Ishikawa (cell line): Measurements from ENCODE around the gene NRXN3.

Experiments
- CEBPB ChIP-seq: IDR thresholded peaks from 2 replicates; pipeline ENCODE4 v1.6.1; 2012
- EGR1 ChIP-seq: IDR thresholded peaks from 2 replicates; pipeline ENCODE4 v1.6.1; 2012
- MAX ChIP-seq: IDR thresholded peaks from 2 replicates; pipeline ENCODE4 v1.6.1; 2012
- RAD21 ChIP-seq: IDR thresholded peaks from 2 replicates; pipeline ENCODE4 v1.6.1; 2012; ENCODE audit warnings: low read depth
- REST ChIP-seq: IDR thresholded peaks from 2 replicates; pipeline ENCODE4 v1.6.1; 2012; ENCODE audit warnings: low read depth, mild to moderate bottlenecking
- USF1 ChIP-seq: IDR thresholded peaks from 2 replicates; pipeline ENCODE4 v1.6.1; 2012

DNA sequence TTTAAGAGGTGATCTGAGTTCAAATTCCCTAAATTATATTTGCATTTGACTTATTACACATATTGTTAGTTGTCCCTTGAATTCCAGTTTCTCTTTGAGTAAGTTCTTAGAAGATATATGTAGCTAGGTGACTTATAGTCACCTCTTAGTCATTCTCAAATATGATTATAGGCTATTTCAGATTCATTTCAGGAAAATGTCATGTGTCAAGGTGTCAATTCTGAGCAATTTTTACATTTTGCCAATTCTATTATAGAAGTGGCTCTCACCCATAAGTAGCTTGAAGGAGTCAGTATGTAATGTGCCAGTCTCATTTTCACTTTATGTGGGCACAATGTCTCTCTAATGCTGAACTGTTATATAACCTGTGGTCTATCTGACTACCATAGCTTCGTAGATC lies 1417.7 kb downstream of the NRXN3 start:
- TF ChIP-seq CEBPB: no peak
- TF ChIP-seq RAD21: no peak
- no peak for TF ChIP-seq REST
- no peak for TF ChIP-seq MAX
- no peak for TF ChIP-seq USF1
- TF ChIP-seq EGR1: no peak
